HG03354 (cell line): ENCODE results near the gene TMEM151B.

ENCODE experiments used
- ATAC-seq: cut with Tn5 transposase; IDR thresholded peaks from one replicate; pipeline ENCODE4 v1.9.1; 2021; ENCODE audit warnings: mild to moderate bottlenecking; ENCODE audit not compliant: unreplicated experiment, poor library complexity, severe bottlenecking

TMEM151B gene

GRCh38 chr6:44261581-44261980 is 8.7 kb upstream of the TMEM151B start:
- ATAC-seq: no peak

GRCh38 chr6:44262467-44263353 is 7.5 kb upstream of the TMEM151B start:
- ATAC-seq: no peak

DNA sequence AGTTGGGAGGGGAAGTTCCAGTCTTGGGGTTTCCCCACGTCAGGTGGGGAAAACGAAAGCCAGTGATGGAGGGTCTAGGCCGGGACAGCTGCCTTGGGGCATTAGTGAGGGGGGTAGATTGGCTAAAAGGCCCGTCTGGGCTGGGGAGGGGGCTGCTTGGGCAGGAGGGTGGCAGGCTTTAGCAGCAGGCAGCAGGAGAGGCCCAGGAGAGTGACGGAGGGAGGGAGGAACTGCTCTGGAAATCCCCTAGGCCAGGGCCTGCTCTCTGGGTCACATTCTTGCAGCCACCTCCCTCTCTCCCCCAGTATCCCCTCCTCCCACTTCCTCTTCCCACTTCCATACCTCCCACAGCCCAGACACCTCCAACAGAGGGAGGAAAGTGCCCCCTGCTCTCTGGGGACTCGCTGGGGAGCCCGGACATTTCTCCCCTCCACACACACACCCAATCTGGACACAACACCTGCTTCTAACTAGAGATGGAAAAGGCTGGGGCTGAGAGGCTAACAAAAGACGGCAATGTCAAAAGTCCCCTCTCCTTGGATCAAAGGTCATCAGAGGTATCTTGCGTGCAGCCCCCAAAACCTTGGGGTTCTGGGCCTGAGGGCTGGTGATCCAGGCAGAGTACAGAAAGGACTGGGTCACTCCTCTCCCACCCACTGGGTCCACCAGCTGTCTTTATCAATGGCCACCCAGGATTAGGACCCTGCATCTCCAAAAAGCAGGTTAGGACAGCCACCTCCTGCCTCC is 6.7 kb upstream of the TMEM151B start:
- peak; percentile 17 for ATAC-seq

DNA sequence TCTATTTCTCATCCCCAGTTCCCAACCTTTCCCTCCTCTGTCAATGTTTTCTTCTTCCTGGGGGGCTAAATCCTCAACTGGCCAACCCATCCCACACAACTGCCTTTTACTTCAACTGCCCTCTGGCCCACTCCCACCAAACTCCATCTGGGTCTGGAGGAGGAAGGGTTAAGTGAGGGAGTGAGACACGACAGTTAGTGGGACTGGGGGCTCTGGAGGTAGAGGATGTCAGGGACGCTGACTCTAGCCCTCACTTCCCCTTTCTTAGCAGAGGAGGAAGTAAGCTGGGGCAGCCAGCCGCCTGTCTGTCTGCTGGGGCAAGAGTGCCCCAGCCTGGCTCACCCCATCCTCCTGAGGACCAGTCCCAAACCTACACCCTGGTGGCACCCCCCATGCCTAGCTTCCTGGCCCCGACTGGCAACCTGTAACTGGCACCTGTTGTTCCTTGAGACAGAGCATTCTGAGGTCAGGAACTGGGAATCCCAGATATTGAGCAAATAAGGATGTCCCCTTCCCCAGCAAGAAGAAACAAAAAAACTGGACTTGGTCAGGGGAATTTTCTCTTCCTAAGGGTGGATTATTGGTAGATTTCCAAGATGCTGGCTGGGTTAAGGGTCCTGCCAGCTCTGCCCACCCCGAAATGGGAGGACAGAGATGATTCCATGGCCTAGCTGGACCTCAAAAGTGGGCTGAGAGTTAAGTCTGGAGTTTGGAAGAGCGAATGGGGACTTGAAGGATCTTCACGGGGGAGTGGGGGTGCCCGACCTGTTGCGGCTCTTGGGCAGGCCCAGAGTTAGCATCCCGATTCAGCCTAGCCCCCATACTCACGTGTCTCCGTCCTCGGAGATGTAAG is 5.9 kb upstream of the TMEM151B start:
- peak; percentile 44 for ATAC-seq

DNA sequence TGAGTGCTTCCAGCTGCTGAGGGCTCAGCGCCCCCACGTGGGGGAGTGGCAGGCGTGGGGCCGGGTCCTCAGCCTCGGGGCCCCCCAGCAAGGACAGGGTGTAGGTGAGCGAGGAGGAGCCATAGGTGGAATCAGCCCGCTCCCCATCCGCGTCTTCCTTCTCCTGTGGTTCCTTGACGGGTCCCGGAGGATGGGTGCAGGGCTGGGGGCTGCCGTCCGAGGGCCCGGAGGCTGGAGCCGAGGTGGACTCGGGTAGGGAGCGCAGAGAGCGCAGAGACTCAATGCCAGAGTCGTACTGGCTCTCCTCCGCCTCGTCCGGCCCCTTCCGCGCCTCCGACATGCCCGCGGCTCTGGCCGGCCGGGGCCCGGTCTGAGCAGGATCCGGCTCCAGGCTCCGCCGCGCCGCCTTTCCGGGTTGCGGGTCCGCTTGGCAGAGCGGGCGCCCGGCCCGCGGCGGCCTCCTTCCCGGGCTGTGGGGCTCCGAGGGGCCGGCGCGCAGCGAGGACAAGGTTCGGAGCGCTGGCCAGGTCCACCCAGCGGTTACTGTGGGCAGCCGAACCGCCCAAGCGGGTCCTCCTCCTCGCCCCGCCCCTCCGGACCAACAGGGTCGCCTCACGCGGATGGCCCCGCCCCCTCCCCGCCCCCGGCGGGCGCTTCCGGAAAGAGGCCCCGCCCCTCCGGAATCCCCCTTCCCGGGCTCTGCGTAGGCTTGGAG is 5.1 kb upstream of the TMEM151B start, which contains the start of gene NFKBIE:
Gene NFKBIE (minus strand): TSS at position 545 of the 715 bp plus-strand sequence. CDS start 205 bp downstream, at position 340.
- peak; percentile 45 for ATAC-seq

GRCh38 chr6:44265722-44266233 is 4.5 kb upstream of the TMEM151B start:
- ATAC-seq: no peak

DNA sequence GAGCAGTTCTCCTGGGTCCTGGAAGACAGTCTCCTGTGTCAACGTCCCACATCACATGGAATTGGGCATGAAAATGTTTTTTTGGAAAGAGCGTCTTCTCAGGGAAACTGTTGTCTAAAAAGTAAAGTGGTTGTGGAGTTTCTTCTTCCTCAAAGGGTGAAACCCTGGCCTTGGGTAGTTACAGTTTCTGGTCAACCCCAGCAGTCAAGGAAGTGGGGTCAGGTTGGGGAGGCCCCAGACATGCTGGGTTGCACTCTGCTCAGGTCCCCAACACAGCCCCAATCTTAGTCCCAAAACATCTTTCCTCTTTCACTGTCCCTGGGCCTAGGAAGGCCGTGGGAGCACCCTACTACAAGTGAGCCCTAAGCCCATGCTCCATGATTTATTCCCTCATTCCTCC is 3.9 kb upstream of the TMEM151B start:
- no peak for ATAC-seq

GRCh38 chr6:44267252-44267651 is 3.0 kb upstream of the TMEM151B start:
- ATAC-seq: no peak

GRCh38 chr6:44268095-44268628 is 2.1 kb upstream of the TMEM151B start:
- ATAC-seq: no peak

DNA sequence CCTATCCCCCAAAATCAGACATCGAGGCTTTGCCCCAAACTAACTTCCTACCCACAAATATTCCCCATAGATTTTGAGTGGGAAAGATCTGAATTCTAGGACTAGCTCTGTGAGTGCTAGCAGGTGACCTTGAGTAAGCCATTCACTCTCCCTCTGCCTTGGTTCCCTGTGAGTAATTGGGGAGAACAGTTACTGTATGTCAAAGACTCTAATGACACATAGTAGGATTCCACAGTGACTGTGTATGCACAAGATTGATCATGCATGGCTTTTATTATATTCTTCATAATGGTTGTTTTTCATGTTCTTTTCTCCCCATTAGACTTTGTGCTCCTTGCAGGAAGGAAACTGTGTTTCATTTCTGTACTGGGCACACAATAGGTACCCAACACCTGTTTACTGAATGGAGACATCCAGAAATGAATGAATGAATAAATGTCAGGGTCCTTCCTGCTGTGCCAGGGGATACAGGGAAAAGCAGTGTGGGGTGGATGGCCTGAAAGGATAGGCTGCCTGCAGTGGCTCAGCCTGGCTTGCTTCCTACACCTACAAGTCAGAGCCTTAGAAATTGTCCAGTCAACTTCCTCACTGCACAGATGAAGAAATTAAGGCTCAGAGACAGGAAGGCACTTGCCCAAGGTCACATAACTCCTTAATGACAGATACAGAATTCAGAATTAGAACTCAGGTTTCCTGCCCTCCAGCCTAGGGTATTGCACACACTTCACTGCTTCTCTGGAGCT is 901 bp upstream of the TMEM151B start:
- ATAC-seq: no peak

DNA sequence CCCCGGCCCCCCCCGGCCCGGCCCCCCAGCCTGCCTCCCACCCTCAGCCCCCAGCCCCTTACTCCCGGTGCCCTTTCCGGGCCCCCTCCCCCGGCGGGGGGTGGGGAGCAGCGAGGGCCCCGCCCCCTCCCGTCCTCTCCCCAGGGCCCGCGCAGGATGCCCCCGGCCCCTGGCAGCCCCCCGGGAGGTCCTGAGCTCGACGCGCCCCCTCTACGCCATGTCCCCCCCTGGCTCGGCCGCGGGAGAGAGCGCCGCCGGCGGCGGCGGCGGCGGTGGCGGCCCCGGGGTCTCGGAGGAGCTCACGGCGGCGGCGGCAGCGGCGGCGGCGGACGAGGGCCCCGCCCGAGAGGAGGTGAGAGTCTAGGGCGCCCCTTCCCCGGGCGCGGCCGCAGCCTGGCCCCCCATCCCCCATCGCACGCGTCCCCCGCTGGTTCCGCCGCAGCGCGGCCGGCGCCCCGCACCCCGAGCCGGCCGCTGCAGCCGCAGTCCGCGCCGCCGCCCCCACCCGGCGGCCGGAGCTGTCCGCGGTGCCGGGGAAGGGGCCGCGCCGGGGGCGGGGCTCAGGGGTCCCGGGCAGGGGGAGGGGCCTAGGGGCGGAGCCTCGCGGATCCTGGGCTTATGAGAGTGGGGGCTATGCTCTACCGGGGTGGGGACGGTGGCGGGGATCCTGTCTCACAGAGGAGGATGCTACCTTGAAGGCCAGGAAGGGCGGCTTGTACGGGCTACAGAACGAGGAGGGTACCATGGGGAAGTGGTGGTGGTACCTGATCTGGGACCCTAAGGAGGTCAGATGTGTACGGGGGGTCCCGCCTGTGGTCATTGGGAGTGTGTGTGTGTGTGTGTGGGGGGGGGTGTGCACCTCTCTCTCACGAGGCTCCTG is 516 bp downstream of the TMEM151B start:
- no peak for ATAC-seq

DNA sequence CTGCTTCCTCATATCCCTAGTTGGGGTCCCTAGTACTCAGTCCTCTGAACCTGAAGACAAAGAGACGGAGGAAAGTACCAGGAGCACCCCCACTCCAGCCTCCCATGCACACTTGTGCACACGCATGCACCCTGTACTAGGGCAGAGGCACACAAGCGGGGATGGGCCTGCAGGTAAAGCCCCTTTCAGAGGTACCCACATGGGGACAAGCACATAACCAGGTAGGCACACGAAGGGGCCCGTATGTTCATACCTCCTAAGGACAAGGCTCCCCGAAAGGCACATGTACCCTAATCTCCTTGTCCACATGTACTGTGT is 1.1 kb downstream of the TMEM151B start:
- ATAC-seq: no peak

DNA sequence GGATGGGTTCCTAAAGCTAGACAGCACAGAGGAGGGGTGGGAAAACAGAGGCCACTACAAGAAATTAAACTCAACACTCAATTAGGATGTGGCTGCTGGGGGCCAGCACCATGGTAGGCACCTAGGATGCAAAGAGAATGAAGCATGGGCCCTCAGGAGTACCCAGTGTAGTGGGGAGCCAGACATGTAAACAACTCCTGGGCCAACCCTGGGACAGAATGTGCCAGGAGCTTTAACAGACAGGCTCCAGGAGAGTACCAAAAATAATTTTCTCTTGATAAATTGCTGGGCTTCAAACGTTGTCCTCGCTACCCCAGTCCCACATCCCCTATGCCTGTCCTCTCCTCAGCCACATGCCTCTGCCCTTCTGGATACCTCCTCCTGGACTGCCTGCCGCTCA is 1.7 kb downstream of the TMEM151B start:
- no peak for ATAC-seq

DNA sequence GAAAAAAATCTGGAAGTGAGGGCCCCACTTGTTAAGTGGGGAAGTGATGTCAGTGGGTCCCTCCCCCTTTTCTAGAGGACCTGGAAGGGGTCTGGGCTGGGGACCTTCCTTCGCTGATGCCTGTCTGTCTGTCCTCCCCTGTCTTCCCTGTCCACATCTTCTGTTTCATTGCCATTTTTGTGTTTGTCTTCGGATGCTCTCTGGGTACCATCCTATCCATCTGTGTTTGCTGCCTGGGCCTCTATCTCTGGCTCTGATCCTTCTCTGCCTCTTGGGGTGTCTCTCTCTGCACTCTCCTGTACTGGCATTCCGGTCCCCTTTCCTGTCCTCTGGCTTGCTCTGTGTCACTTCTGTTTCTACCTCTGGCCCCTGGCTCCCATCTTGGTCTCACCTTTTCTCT is 2.3 kb downstream of the TMEM151B start:
- ATAC-seq: no peak

DNA sequence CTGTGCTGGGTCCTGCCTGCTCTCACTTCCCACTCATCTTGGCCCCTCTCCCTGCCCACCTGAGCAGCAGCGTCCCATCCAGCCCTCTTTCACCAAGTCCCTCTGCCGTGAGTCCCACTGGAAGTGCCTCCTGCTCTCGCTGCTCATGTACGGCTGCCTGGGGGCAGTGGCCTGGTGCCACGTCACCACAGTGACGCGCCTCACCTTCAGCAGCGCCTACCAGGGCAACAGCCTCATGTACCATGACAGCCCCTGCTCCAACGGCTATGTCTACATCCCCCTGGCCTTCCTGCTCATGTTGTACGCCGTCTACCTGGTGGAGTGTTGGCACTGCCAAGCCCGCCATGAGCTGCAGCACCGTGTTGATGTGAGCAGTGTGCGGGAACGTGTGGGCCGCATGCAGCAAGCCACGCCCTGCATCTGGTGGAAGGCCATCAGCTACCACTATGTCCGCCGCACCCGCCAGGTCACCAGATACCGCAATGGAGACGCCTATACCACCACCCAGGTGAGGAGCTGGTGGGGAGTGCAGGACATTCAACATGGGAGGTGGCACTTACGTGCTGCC is 2.8 kb downstream of the TMEM151B start:
- no peak for ATAC-seq

DNA sequence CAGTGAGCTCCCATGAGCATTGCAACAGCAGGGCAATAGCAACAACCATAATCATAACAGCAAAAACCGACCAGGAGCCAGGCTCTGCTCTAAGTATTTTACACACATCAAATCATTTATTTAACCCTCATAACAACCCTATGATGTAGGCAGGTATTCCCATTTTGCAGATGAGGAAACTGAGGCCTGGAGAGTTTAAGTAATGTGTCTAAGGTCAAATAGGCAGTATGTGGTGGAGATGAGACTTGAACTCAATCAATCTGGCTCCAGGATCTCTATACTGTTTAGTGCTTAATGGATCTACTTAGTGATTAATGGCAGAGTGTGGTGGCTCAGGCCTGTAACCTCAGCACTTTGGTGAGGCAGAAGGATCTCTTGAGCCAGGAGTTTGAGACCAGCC is 3.4 kb downstream of the TMEM151B start:
- no peak for ATAC-seq

GRCh38 chr6:44275271-44275748 is 5.1 kb downstream of the TMEM151B start:
- ATAC-seq: no peak
